ENCODE results near the gene SRGAP2C.
"Not testable (repeated sequence)": the region's sequence is repeated elsewhere in the genome, so short reads cannot be mapped to it uniquely, and the experiment has no call there.

SRGAP2C gene

GRCh38 chr1:121343311-121343906, 158.6 kb downstream of the SRGAP2C start:
- not testable (repeated sequence) for DNase-seq

DNA sequence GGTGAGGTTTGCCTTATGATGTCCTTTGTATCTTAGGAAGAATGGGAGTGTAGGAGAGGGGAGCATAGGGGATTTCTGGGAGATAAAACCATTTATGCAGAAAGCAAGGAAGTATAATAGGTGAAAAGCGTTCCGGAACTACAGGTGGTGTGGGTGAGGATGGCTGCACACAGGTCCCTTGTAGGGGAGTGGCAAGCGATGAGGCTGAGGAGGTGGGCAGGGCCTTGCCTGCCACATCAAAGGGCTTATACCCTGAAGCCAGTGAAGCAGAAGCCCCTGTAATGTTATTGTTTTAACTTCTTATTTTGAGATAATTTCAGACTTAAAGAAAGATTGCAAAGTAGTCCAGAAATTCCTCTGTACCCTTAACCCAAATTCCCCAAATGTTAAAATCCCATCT, 159.6 kb downstream of the SRGAP2C start:
- DNase-seq: not testable (repeated sequence)

GRCh38 chr1:121346654-121347053, 161.9 kb downstream of the SRGAP2C start:
- DNase-seq: not testable (repeated sequence)

DNA sequence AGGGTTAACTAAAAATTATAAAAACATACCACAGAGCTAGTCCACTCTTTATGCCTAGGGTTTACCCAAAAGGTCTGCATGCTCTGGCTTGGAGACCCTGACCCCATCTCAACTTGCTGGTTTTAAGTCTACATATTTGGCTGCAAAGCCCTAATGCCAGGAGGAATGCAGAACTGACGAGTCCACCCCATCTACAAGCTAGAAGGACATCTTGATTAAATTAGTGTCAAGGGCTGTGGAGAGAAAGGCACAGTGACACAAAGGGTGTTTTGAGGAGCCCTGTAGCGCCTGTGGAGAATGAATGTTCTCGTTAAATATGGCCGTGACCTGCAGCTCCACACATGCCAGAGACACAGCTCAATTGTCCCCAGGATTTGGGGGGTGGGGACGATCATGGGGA, 162.7 kb downstream of the SRGAP2C start:
- DNase-seq: not testable (repeated sequence)

- not testable (repeated sequence) for DNase-seq
These were observed 163.3 kb downstream of the SRGAP2C start for GRCh38 chr1:121348115-121348514.

- DNase-seq: not testable (repeated sequence)
These were observed 164.7 kb downstream of the SRGAP2C start for GRCh38 chr1:121349332-121349967.

GRCh38 chr1:121355711-121356420, 171.1 kb downstream of the SRGAP2C start:
- not testable (repeated sequence) for DNase-seq

GRCh38 chr1:121356819-121357218, 172.0 kb downstream of the SRGAP2C start:
- DNase-seq: not testable (repeated sequence)

DNA sequence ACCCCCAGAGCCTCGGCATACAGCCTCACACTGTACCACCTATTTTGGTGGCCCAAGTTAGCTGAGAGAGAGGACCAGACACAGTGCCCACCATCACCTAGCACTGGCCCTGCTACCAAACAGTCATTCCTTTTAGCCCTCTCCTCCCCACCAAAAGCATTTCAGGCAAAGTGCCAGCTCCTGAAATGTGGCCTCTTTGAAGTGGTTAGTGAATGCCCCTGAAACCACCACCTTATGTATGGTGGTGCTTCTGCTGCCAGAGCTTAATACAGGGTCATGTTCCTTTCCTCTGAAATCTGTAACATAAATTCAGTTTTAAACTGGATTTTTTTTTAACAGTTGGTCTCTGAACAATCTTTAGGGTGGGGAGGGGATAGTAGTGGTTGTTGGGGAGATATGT, 175.8 kb downstream of the SRGAP2C start:
- not testable (repeated sequence) for DNase-seq

DNA sequence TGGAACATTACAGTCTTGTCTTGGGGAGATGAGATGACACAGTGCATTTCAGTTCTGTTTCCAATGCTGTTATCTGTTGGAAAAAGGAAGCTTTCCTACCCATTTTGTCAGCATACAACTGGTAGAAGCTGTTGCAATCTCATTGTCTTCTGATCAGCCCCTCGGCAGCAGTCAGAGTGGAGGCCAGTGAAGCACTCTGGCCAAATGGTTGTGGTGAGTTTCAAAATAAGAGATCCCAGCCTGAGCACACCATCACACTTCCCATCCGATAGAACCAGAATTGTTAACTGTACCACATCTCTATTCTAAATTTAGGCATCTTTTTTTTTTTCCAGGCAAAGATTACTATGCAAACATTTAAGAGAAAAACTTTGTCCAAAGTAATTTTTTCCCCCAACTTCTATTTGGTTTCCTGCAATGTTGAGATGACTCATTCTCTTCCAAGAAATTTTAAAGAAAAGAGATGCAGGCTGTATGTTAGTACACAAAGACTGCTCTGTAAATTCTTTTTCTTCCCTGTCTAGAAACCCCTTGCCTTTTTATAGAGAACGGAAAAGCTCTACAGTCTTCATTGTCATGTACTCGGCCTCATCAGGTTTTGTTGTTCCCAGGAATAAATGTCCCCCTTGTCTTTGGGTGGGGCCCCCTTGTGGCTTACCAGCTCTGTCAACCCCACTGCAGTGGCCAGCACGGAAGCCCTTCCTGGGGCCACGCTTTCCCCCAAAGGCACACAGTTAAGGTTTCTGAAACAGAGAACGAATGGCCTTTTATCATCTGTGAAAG, 176.9 kb downstream of the SRGAP2C start:
- not testable (repeated sequence) for DNase-seq

DNA sequence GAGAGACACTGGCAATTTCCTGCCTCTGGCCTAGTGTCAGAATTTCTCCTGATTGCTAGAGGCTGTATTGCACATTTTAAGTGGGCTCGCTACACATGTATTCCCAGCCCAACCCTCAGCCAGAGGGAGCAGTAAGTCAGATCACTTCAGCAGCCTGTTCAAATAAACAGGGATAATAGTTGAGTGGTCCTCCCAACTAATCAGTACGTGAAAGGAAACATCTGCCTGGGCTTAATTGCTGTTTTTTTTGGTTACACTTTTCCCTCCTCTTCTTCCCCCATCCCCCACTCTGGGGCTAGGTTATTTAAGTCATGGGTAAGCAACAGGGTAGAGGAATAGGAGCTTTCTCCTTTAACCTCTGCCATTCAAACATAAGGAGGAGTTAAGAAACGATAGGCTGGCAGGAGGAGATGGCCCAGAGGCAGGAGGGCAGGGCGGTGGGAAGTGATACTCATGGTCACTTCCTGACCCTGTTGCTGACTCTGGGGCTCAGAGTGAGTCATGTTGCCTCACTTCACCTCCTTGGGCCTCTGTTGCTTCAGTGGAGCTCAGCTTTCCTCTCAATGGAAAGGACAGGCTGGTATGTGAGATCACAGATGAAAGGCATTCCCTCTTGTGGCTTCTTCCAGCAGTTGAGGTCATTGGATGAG, 177.6 kb downstream of the SRGAP2C start:
- DNase-seq: not testable (repeated sequence)

- DNase-seq: not testable (repeated sequence)
These were observed 180.5 kb downstream of the SRGAP2C start for GRCh38 chr1:121365316-121365715.

DNA sequence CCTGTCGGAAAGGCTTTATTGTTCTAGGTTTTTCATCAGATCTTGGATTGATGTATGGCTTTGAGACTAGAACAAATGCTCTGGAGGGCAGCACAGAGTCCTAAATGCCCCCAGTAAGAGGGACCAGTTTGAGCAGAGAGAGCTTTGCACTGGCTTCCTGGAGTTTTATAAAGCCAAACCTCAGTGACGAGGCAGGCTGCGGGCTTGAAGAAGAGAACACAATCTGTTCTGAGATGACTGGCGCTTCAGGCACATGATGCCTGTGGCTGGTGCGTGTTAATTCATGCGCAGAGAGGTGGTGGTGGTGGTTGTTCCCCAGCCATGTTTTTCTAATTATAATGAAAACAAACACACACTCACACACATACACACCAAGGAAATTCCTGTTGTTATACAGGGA, 180.9 kb downstream of the SRGAP2C start:
- DNase-seq: peak; percentile 31

- not testable (repeated sequence) for DNase-seq
These were observed 181.4 kb downstream of the SRGAP2C start for GRCh38 chr1:121366171-121366570.

DNA sequence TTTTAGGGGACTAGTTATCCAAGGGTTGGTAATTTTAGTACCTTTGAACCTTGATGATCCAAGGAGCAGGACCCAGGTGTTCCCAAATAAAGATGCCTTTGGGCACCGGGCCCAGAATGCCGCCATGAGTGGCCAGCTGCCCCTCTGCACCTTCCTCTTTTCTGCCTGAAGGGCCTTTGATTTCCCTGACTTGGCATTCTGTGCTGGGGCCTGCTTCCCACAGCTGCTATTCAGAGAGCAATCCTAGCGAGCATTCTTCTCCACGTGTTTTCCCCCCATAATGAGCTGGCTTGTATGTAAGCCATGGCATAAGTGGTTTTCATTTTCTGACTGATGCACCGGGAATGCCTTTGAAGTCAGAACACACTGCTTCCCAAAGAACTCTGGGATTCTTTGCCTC, 184.1 kb downstream of the SRGAP2C start:
- DNase-seq: not testable (repeated sequence)

- DNase-seq: not testable (repeated sequence)
These were observed 185.2 kb downstream of the SRGAP2C start for GRCh38 chr1:121369959-121370358.

GRCh38 chr1:121374851-121375367, 190.1 kb downstream of the SRGAP2C start:
- not testable (repeated sequence) for DNase-seq

DNA sequence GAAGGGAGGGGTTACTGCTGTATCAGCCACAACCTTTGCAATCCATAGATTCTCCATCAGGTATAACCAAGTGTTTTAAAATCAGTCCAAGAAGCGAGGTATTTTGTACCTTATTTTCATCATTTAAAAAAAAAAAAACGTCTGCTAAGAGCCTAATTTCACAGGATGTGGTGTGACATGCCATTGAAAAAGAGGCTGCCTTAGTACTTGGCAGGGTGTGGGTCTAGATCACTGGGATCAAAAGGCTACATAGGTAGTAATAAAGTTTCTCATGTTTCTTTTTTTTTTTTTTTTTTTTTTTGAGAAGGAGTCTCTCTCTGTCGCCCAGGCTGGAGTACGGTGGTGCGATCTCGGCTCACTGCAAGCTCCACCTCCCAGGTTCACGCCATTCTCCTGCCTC, 192.2 kb downstream of the SRGAP2C start:
- DNase-seq: not testable (repeated sequence)

DNA sequence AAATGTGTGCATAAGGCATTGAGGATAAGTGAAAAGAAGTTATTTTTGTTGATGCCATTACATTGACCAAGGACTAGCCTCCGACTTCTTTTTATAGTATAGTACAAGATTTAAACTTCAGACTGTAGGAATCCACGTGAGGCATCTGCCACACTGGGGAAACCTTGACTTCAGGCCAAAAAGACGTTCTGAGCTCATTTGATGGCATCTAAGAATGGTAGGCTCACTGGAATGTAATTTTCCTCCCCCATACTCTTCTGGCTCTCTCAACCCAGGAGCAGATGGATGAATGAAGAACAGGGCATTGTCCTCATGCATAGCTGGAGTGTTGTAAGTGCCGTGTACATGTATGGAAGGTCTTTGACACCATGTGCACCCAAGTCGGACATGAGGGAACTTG, 194.0 kb downstream of the SRGAP2C start:
- not testable (repeated sequence) for DNase-seq

GRCh38 chr1:121384754-121385153, 200.0 kb downstream of the SRGAP2C start:
- DNase-seq: not testable (repeated sequence)

GRCh38 chr1:121385162-121385561, 200.4 kb downstream of the SRGAP2C start:
- DNase-seq: not testable (repeated sequence)
